ENCODE results near the gene STMP1. TPM values are rescaled to one million over a fixed set of nuclear protein-coding genes. Genes with fewer than 3 reads are reported as not detected.

Gene STMP1
- total RNA-seq, 1 donor from 2014 or later, result 28.2 TPM

- TF ChIP-seq, protein P1, sequence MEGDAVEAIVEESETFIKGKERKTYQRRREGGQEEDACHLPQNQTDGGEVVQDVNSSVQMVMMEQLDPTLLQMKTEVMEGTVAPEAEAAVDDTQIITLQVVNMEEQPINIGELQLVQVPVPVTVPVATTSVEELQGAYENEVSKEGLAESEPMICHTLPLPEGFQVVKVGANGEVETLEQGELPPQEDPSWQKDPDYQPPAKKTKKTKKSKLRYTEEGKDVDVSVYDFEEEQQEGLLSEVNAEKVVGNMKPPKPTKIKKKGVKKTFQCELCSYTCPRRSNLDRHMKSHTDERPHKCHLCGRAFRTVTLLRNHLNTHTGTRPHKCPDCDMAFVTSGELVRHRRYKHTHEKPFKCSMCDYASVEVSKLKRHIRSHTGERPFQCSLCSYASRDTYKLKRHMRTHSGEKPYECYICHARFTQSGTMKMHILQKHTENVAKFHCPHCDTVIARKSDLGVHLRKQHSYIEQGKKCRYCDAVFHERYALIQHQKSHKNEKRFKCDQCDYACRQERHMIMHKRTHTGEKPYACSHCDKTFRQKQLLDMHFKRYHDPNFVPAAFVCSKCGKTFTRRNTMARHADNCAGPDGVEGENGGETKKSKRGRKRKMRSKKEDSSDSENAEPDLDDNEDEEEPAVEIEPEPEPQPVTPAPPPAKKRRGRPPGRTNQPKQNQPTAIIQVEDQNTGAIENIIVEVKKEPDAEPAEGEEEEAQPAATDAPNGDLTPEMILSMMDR (IDR thresholded peaks at IDR 0.05; ENCODE audit: borderline replicate concordance), result peak; percentile 37
- intact Hi-C loops (cut with micrococcal nuclease), result no loop called here
- Histone ChIP-seq H3K4me3 (no peak overlapping the region), H3K36me3 (no peaks in the 10 kb centered on the region), H3K27ac (replicated peaks) (no peak overlapping the region), H3K4me1 (no peaks in the 10 kb centered on the region), H3K9me3 (replicated peaks) (no peaks in the 10 kb centered on the region), H3K27me3 (ENCODE audit: low read depth) (no peaks in the 10 kb centered on the region)
- no peak for DNase-seq
Measured at GRCh38 chr7:135704074-135704473, 41.8 kb downstream of the STMP1 start.

DNA sequence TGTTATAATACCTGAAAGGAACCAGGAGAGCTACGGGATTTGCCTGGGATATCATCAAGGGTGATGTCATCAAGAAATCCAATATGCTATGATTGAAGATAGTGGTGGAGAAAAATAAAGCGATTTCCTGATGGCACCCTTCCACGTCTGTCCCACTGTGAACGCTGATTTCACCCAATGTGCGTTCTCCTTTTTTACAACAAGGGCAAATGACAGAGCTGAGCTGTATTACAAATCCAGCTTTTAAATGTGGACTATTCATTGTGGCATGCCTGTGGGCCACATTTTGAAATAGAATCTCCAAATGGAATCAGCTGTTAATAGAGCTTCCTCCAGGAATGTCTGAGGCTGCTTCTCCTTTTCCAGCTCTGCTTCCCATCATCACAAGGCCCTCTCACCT, 42.4 kb downstream of the STMP1 start:
- no peak for DNase-seq
- Histone ChIP-seq H3K4me3 (no peak overlapping the region), H3K27ac (replicated peaks) (no peak overlapping the region), H3K4me1 (no peaks in the 10 kb centered on the region), H3K27me3 (ENCODE audit: low read depth) (no peaks in the 10 kb centered on the region), H3K9me3 (replicated peaks) (no peaks in the 10 kb centered on the region), H3K36me3 (no peaks in the 10 kb centered on the region)
- intact Hi-C loops (cut with micrococcal nuclease), result no loop called here
- TF ChIP-seq, protein P1 (IDR thresholded peaks at IDR 0.05; ENCODE audit: borderline replicate concordance), result no peak

DNA sequence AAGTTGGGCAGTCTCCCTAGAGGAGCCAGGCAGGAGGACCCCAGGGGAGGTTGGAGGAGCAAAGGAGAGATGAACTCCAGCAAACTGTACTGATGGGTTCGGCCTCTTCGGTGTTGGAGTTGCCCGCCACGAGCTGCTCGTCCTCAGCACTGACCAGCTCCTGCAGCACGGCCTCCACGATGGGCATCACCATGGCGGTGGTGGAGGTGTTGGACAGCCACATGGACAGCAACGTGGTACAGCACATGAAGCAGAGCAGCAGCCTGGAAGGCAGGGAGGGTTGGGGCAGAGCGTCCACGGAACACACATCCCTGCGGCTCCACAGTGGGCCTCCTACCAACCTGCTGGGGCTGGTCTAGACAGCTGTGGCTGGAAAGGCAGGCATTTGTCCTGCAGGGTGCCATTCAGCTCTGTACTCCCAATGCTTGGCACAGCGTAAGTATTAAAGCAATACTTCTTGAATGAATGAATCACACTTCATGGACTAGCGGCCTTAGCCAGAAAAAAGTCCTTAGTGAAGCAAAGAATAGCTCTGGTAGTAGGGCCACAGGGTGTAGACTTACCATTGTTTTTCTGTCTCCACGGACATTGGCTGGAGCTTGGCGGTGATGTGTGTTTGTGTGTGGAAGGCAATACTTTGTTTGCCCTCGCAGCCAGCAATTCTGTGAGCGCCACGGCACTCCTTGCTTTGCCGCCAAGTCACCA, 43.9 kb downstream of the STMP1 start:
- Histone ChIP-seq H3K9me3 (replicated peaks) (no peaks in the 10 kb centered on the region), H3K36me3 (no peaks in the 10 kb centered on the region), H3K27ac (replicated peaks) (no peak overlapping the region), H3K27me3 (ENCODE audit: low read depth) (no peaks in the 10 kb centered on the region), H3K4me3 (no peak overlapping the region), H3K4me1 (no peaks in the 10 kb centered on the region)
- TF ChIP-seq, protein P1 (IDR thresholded peaks at IDR 0.05; ENCODE audit: borderline replicate concordance), result no peak
- intact Hi-C loops (cut with micrococcal nuclease), result no loop called here
- no peak for DNase-seq

DNA sequence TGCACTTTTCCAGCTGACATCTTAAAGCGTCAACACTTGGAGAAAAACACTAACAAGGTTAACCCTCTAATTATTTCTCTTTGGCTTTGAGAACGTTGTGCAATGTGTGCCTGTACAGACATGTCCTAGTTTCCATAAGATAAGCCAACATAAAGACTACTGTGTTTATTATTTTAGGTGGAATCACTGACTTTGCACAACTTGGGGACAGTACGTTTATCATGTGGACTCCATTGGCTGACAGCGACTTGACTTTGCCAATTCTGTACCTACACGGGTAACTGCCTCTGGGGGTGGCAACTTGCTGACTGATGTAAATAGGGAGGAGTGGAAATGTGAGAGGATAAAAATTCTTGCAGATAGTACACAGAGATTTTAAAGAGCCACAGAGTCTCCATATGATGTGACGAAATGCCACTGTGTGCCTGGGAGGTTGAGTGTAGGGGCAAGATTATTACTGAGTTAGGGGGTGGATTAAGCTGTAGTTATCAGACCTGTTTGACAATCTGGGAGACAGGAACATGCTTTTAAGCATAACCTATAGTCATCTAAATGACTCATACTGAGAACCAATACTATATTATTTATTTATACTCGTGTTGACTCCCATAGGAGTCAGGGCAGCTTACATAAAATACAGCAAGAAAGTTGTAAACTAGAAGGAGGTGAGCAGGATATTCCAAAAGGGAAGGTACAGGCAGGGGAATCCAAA, 44.7 kb downstream of the STMP1 start:
- Histone ChIP-seq H3K27me3 (ENCODE audit: low read depth) (no peaks in the 10 kb centered on the region), H3K4me3 (no peak overlapping the region), H3K4me1 (peaks cover 1% of the 10 kb centered on the region), H3K9me3 (replicated peaks) (no peaks in the 10 kb centered on the region), H3K36me3 (no peaks in the 10 kb centered on the region), H3K27ac (replicated peaks) (no peak overlapping the region)
- TF ChIP-seq, protein P1 (IDR thresholded peaks at IDR 0.05; ENCODE audit: borderline replicate concordance), result no peak
- DNase-seq, result no peak
- intact Hi-C loops (cut with micrococcal nuclease), result no loop called here

GRCh38 chr7:135707570-135707966, 45.3 kb downstream of the STMP1 start:
- no peak for DNase-seq
- Histone ChIP-seq H3K27me3 (ENCODE audit: low read depth) (no peaks in the 10 kb centered on the region), H3K9me3 (replicated peaks) (no peaks in the 10 kb centered on the region), H3K4me1 (peaks cover 7% of the 10 kb centered on the region), H3K36me3 (no peaks in the 10 kb centered on the region), H3K4me3 (no peak overlapping the region), H3K27ac (replicated peaks) (no peak overlapping the region)
- TF ChIP-seq, protein P1 (IDR thresholded peaks at IDR 0.05; ENCODE audit: borderline replicate concordance), result no peak
- intact Hi-C loops (cut with micrococcal nuclease), result no loop called here

Data from left ventricle myocardium inferior (tissue), 1 donor.